ENCODE data around the gene KCNJ6.

KCNJ6 gene

GRCh38 chr21:37642493-37642892 is 273.8 kb downstream of the KCNJ6 start:
- no peak for DNase-seq (ENCODE audit: low read depth)

- no peak for DNase-seq (ENCODE audit: low read depth)
Measured at GRCh38 chr21:37639756-37640155, 276.5 kb downstream of the KCNJ6 start.

GRCh38 chr21:37636152-37636860 is 280.0 kb downstream of the KCNJ6 start:
- no peak for DNase-seq (ENCODE audit: low read depth)

- no peak for DNase-seq (ENCODE audit: low read depth)
Measured at GRCh38 chr21:37631319-37632117, 284.7 kb downstream of the KCNJ6 start.

GRCh38 chr21:37630872-37631271 is 285.4 kb downstream of the KCNJ6 start:
- DNase-seq (ENCODE audit: low read depth) = no peak

GRCh38 chr21:37628362-37628761 is 287.9 kb downstream of the KCNJ6 start:
- no peak for DNase-seq (ENCODE audit: low read depth)

GRCh38 chr21:37627561-37627960 is 288.7 kb downstream of the KCNJ6 start:
- DNase-seq (ENCODE audit: low read depth) = no peak

- no peak for DNase-seq (ENCODE audit: low read depth)
Measured at GRCh38 chr21:37627074-37627473, 289.2 kb downstream of the KCNJ6 start.

- DNase-seq (ENCODE audit: low read depth) = no peak
Measured at GRCh38 chr21:37626320-37626719, 289.9 kb downstream of the KCNJ6 start.

GRCh38 chr21:37623689-37624088 is 292.6 kb downstream of the KCNJ6 start:
- no peak for DNase-seq (ENCODE audit: low read depth)

GRCh38 chr21:37623183-37623582 is 293.1 kb downstream of the KCNJ6 start:
- no peak for DNase-seq (ENCODE audit: low read depth)

GRCh38 chr21:37622755-37623154 is 293.5 kb downstream of the KCNJ6 start:
- DNase-seq (ENCODE audit: low read depth) = no peak

- no peak for DNase-seq (ENCODE audit: low read depth)
Measured at GRCh38 chr21:37620401-37620800, 295.9 kb downstream of the KCNJ6 start.

- no peak for DNase-seq (ENCODE audit: low read depth)
Measured at GRCh38 chr21:37619464-37619974, 296.7 kb downstream of the KCNJ6 start.

GRCh38 chr21:37618081-37618480 is 298.2 kb downstream of the KCNJ6 start:
- no peak for DNase-seq (ENCODE audit: low read depth)

- no peak for DNase-seq (ENCODE audit: low read depth)
Measured at GRCh38 chr21:37615962-37616361, 300.3 kb downstream of the KCNJ6 start.

- no peak for DNase-seq (ENCODE audit: low read depth)
Measured at GRCh38 chr21:37614351-37614875, 301.8 kb downstream of the KCNJ6 start.

- DNase-seq (ENCODE audit: low read depth) = no peak
Measured at GRCh38 chr21:37607081-37607480, 309.2 kb downstream of the KCNJ6 start.

- no peak for DNase-seq (ENCODE audit: low read depth)
Measured at GRCh38 chr21:37606549-37606948, 309.7 kb downstream of the KCNJ6 start.

- DNase-seq (ENCODE audit: low read depth) = no peak
Measured at GRCh38 chr21:37605006-37605405, 311.3 kb downstream of the KCNJ6 start.

- no peak for DNase-seq (ENCODE audit: low read depth)
Measured at GRCh38 chr21:37603129-37603528, 313.1 kb downstream of the KCNJ6 start.

GRCh38 chr21:37601915-37602314 is 314.3 kb downstream of the KCNJ6 start:
- DNase-seq (ENCODE audit: low read depth) = no peak

- DNase-seq (ENCODE audit: low read depth) = no peak
Measured at GRCh38 chr21:37601027-37601426, 315.2 kb downstream of the KCNJ6 start.

All from stimulated activated CD8-positive, alpha-beta memory T cell treated with anti-CD3 and anti-CD28 coated beads, Interleukin-4, amount 100 ng/mL, for 24 hours (primary cell).